SH-SY5Y (cell line): ENCODE results near the gene SPATA17.

Source experiments
- GATA2 ChIP-seq: IDR thresholded peaks from 2 replicates; pipeline ENCODE4 v1.6.1; 2011; ENCODE audit warnings: mild to moderate bottlenecking, low read depth, low read length
- GATA3 ChIP-seq: IDR thresholded peaks from 2 replicates; pipeline ENCODE4 v1.6.1; 2011; ENCODE audit warnings: low read depth, mild to moderate bottlenecking, low read length, moderate library complexity

DNA sequence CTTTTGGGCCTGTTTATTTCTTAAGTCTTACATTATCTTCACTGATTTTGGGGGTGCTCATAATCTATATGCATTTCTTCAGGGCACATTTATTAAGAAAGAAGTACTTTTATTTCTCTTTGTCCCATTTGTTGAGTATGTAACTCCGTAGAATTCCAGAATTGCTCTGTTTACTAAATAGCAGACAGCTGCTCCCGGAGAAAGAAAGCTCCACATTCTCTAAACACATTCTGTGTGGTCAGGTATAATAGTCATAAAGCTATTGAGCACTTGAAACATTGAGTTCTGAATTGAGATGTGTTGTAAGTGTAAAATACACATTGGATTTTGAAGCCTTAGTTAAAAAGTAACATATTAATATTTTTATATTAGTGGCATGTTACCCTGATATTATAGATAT lies 206.5 kb downstream of the SPATA17 start:
- no peak for TF ChIP-seq GATA2
- no peak for TF ChIP-seq GATA3
